HEK293 (cell line): Measurements from ENCODE around the gene PYGO2.

ENCODE experiments used
- FEZF1 ChIP-seq: fragments of 450-650 bp; formaldehyde crosslinking; IDR thresholded peaks from 2 replicates; pipeline ENCODE4 v1.5.1; 2016; ENCODE audit warnings: missing biosample characterization, missing genetic modification characterization
- GLI2 ChIP-seq: fragments of 450-650 bp; formaldehyde crosslinking; IDR thresholded peaks from 2 replicates; pipeline ENCODE4; 2017; ENCODE audit warnings: missing biosample characterization, missing genetic modification characterization, low read depth, borderline replicate concordance
- GLIS1 ChIP-seq: fragments of 450-650 bp; formaldehyde crosslinking; IDR thresholded peaks from 2 replicates; pipeline ENCODE4 v1.5.1; 2016; ENCODE audit warnings: missing biosample characterization, missing genetic modification characterization
- HOXC10 ChIP-seq: sonication (generic); formaldehyde crosslinking; IDR thresholded peaks from 2 replicates; pipeline ENCODE4 v1.8.1; 2023; ENCODE audit warnings: mild to moderate bottlenecking, missing genetic modification reagents
- MYNN ChIP-seq: fragments of 450-650 bp; formaldehyde crosslinking; IDR thresholded peaks from 2 replicates; pipeline ENCODE4 v1.5.1; 2016; ENCODE audit warnings: missing biosample characterization, missing genetic modification characterization, borderline replicate concordance
- MZF1 ChIP-seq: fragments of 450-650 bp; formaldehyde crosslinking; IDR thresholded peaks from 2 replicates; pipeline ENCODE4 v1.5.1; 2017; ENCODE audit warnings: missing biosample characterization, missing genetic modification characterization, borderline replicate concordance
- OSR2 ChIP-seq: fragments of 450-650 bp; formaldehyde crosslinking; IDR thresholded peaks from 2 replicates; pipeline ENCODE4 v1.5.1; 2016; ENCODE audit warnings: missing biosample characterization, missing genetic modification characterization
- PBX3 ChIP-seq: sonication (generic); formaldehyde crosslinking; IDR thresholded peaks from 2 replicates; pipeline ENCODE4 v1.8.1; 2022; ENCODE audit warnings: mild to moderate bottlenecking, moderate library complexity, missing genetic modification reagents
- SP3 ChIP-seq: fragments of 450-650 bp; formaldehyde crosslinking; IDR thresholded peaks from 2 replicates; pipeline ENCODE4 v1.5.1; 2016; ENCODE audit warnings: missing biosample characterization, missing genetic modification characterization
- SP7 ChIP-seq: fragments of 450-650 bp; formaldehyde crosslinking; IDR thresholded peaks from 2 replicates; pipeline ENCODE4 v1.5.1; 2016; ENCODE audit warnings: missing biosample characterization, missing genetic modification characterization
- ZBTB49 ChIP-seq: fragments of 450-650 bp; formaldehyde crosslinking; IDR thresholded peaks from 2 replicates; pipeline ENCODE4 v1.5.1; 2016; ENCODE audit warnings: missing biosample characterization, missing genetic modification characterization, low read depth
- ZBTB7A ChIP-seq: fragments of 450-650 bp; formaldehyde crosslinking; IDR thresholded peaks from 2 replicates; pipeline ENCODE4 v1.5.1; 2016; ENCODE audit warnings: low read depth, missing biosample characterization, missing genetic modification characterization
- ZEB2 ChIP-seq: fragments of 450-650 bp; formaldehyde crosslinking; IDR thresholded peaks from 2 replicates; pipeline ENCODE4 v1.5.1; 2016; ENCODE audit warnings: missing biosample characterization, missing genetic modification characterization
- ZIC2 ChIP-seq: fragments of 450-650 bp; formaldehyde crosslinking; IDR thresholded peaks from 2 replicates; pipeline ENCODE4 v1.5.1; 2016; ENCODE audit warnings: missing biosample characterization, missing genetic modification characterization
- ZNF10 ChIP-seq: fragments of 450-650 bp; formaldehyde crosslinking; IDR thresholded peaks from 2 replicates; pipeline ENCODE4 v1.5.1; 2017; ENCODE audit warnings: missing biosample characterization, missing genetic modification characterization
- ZNF121 ChIP-seq: fragments of 450-650 bp; formaldehyde crosslinking; IDR thresholded peaks from 2 replicates; pipeline ENCODE4 v1.5.1; 2016; ENCODE audit warnings: missing biosample characterization, missing genetic modification characterization
- ZNF174 ChIP-seq: fragments of 450-650 bp; formaldehyde crosslinking; IDR thresholded peaks from 2 replicates; pipeline ENCODE4 v1.5.0; 2017; ENCODE audit warnings: missing biosample characterization, mild to moderate bottlenecking, missing genetic modification characterization
- ZNF184 ChIP-seq: fragments of 450-650 bp; IDR thresholded peaks from 2 replicates; pipeline ENCODE4 v1.5.1; 2018; ENCODE audit warnings: missing biosample characterization, mild to moderate bottlenecking, missing genetic modification characterization
- ZNF239 ChIP-seq: fragments of 450-650 bp; formaldehyde crosslinking; IDR thresholded peaks from 2 replicates; pipeline ENCODE4 v1.5.1; 2016; ENCODE audit warnings: missing biosample characterization, missing genetic modification characterization
- ZNF426 ChIP-seq: fragments of 450-650 bp; formaldehyde crosslinking; IDR thresholded peaks from 2 replicates; pipeline ENCODE4 v1.5.1; 2017; ENCODE audit warnings: missing biosample characterization, missing genetic modification characterization, mild to moderate bottlenecking, inconsistent platforms, moderate library complexity
- ZNF433 ChIP-seq: fragments of 450-650 bp; formaldehyde crosslinking; IDR thresholded peaks from 2 replicates; pipeline ENCODE4 v1.5.1; 2016; ENCODE audit warnings: missing biosample characterization, missing genetic modification characterization, low read depth
- ZNF518A ChIP-seq: fragments of 450-650 bp; formaldehyde crosslinking; conservative IDR thresholded peaks from 2 replicates; pipeline ENCODE4 v1.5.1; 2016; ENCODE audit warnings: low read depth, missing biosample characterization, missing genetic modification characterization
- ZNF692 ChIP-seq: fragments of 450-650 bp; formaldehyde crosslinking; IDR thresholded peaks from 2 replicates; pipeline ENCODE4 v1.5.1; 2016; ENCODE audit warnings: missing biosample characterization, missing genetic modification characterization
- ZNF704 ChIP-seq: fragments of 450-650 bp; formaldehyde crosslinking; IDR thresholded peaks from 2 replicates; pipeline ENCODE4 v1.5.1; 2016; ENCODE audit warnings: missing biosample characterization, missing genetic modification characterization
- ZNF776 ChIP-seq: fragments of 450-650 bp; formaldehyde crosslinking; IDR thresholded peaks from 2 replicates; pipeline ENCODE4 v1.5.0; 2017; ENCODE audit warnings: missing biosample characterization, missing genetic modification characterization, borderline replicate concordance
- ZSCAN5A ChIP-seq: fragments of 450-650 bp; formaldehyde crosslinking; IDR thresholded peaks from 2 replicates; pipeline ENCODE4 v1.5.1; 2016; ENCODE audit warnings: missing biosample characterization, missing genetic modification characterization

PYGO2 gene

GRCh38 chr1:154936555-154937084 is 25.0 kb downstream of the PYGO2 start, which contains the start of gene PMVK (continued):
- no peak for TF ChIP-seq ZNF174 (tag by site-specific recombination)
- TF ChIP-seq MYNN, result no peak; the same call in 1 of the 2 replicates
- peak; percentile 83 for TF ChIP-seq ZSCAN5A (tag by site-specific recombination)
- 0 out of 2 replicates have a peak, but pooled peaks have one; percentile 3 for TF ChIP-seq ZNF518A (tag by site-specific recombination)
- TF ChIP-seq FEZF1 (tag by site-specific recombination), result no peak
- TF ChIP-seq HOXC10 (CRISPR knock-in tag), result no peak
- peak; percentile 85 for TF ChIP-seq SP7 (tag by site-specific recombination)
- TF ChIP-seq MZF1 (tag by site-specific recombination), result 0 out of 2 replicates have a peak, but pooled peaks have one; percentile 30
- TF ChIP-seq ZNF433 (tag by site-specific recombination), result no peak
- TF ChIP-seq OSR2 (tag by site-specific recombination), result peak; percentile 26; the same call in 1 of the 2 replicates
- TF ChIP-seq ZNF704 (tag by site-specific recombination), result no peak
- peak; percentile 40 for TF ChIP-seq GLIS1
- no peak for TF ChIP-seq ZNF426 (tag by site-specific recombination)
- TF ChIP-seq ZNF121 (tag by site-specific recombination), result no peak
- no peak for TF ChIP-seq ZNF239 (tag by site-specific recombination)
- TF ChIP-seq SP3 (tag by site-specific recombination), result peak; percentile 87
- peak; percentile 79 for TF ChIP-seq ZEB2 (tag by site-specific recombination)
- TF ChIP-seq ZNF776 (tag by site-specific recombination), result no peak
- no peak for TF ChIP-seq ZNF184 (tag by site-specific recombination)
- TF ChIP-seq ZBTB49 (tag by site-specific recombination), result no peak
- TF ChIP-seq ZNF10, result 0 out of 2 replicates have a peak, but pooled peaks have one; percentile 24
- TF ChIP-seq ZIC2 (tag by site-specific recombination), result peak; percentile 95
- no peak for TF ChIP-seq GLI2 (tag by site-specific recombination)
- TF ChIP-seq ZBTB7A, result peak; percentile 16; the same call in 1 of the 2 replicates
- TF ChIP-seq ZNF692 (tag by site-specific recombination), result peak; percentile 100
- no peak for TF ChIP-seq PBX3 (CRISPR knock-in tag)
